Testis (tissue), 2 donors: ENCODE measurements around the gene SNX1.
"Not testable (repeated sequence)": the region's sequence is repeated elsewhere in the genome, so short reads cannot be mapped to it uniquely, and the experiment has no call there.

Experiments
- CTCF ChIP-seq, 3 experiments: fragments of 450-650 bp in 2 of 3; fragments of 200-600 bp in 1 of 3; sonication (generic) in 1 of 3; IDR thresholded peaks; one replicate each; pipeline ENCODE4 v1.5.1; 2016 to 2019; ENCODE audit warnings: antibody characterized with exemption in 3 of 3, mild to moderate bottlenecking in 2 of 3, moderate library complexity in 1 of 3
- POLR2A ChIP-seq: fragments of 450-650 bp; IDR thresholded peaks from one replicate; pipeline ENCODE4 v1.6.1; 2017; ENCODE audit warnings: antibody characterized with exemption, mild to moderate bottlenecking, moderate library complexity

- not testable (repeated sequence) for TF ChIP-seq CTCF (IDR thresholded peaks at IDR 0.05); POLR2A
Measured at GRCh38 chr15:64059104-64059503, 36.7 kb upstream of the SNX1 start.
